ES-I3 (cell line): ENCODE results near the gene NOSTRIN.

Experiments used
- H3K36me3 ChIP-seq: 2 replicates; pipeline ENCODE4 v1.6.1; 2013; ENCODE audit warnings: mild to moderate bottlenecking, low read length, control low read depth, moderate library complexity; ENCODE audit not compliant: insufficient read depth
- H3K4me1 ChIP-seq: 2 replicates; pipeline ENCODE4 v1.6.1; 2013; ENCODE audit warnings: mild to moderate bottlenecking, control low read depth, low read length; ENCODE audit not compliant: insufficient read depth
- H3K9ac ChIP-seq: 2 replicates; pipeline ENCODE4 v1.6.1; 2013; ENCODE audit warnings: low read depth, mild to moderate bottlenecking, low read length, moderate library complexity
- H3K9me3 ChIP-seq: 2 replicates; pipeline ENCODE4 v1.6.1; 2013; ENCODE audit warnings: mild to moderate bottlenecking, low read length, moderate library complexity; ENCODE audit not compliant: control insufficient read depth, insufficient read depth

Gene NOSTRIN

GRCh38 chr2:168819050-168819715, 16.7 kb downstream of the NOSTRIN start:
- Histone ChIP-seq H3K36me3 (no peaks in the 10 kb centered on the region), H3K4me1 (no peaks in the 10 kb centered on the region), H3K9ac (no peak overlapping the region), H3K9me3 (no peaks in the 10 kb centered on the region)

- no peaks in the 10 kb centered on the region for H3K4me1 ChIP-seq
- H3K9ac ChIP-seq = no peak overlapping the region
- H3K9me3 ChIP-seq = no peaks in the 10 kb centered on the region
- H3K36me3 ChIP-seq = no peaks in the 10 kb centered on the region
These were observed 17.5 kb downstream of the NOSTRIN start for GRCh38 chr2:168819829-168820489.

GRCh38 chr2:168821577-168821976, 19.1 kb downstream of the NOSTRIN start:
- H3K4me1 ChIP-seq = no peaks in the 10 kb centered on the region
- H3K36me3 ChIP-seq = no peaks in the 10 kb centered on the region
- no peak overlapping the region for H3K9ac ChIP-seq
- H3K9me3 ChIP-seq = no peaks in the 10 kb centered on the region

- no peaks in the 10 kb centered on the region for H3K9me3 ChIP-seq
- no peaks in the 10 kb centered on the region for H3K36me3 ChIP-seq
- no peak overlapping the region for H3K9ac ChIP-seq
- no peaks in the 10 kb centered on the region for H3K4me1 ChIP-seq
These were observed 19.6 kb downstream of the NOSTRIN start for GRCh38 chr2:168821992-168822391.

GRCh38 chr2:168825126-168825525, 22.7 kb downstream of the NOSTRIN start:
- Histone ChIP-seq H3K4me1 (no peaks in the 10 kb centered on the region), H3K36me3 (no peaks in the 10 kb centered on the region), H3K9me3 (no peaks in the 10 kb centered on the region), H3K9ac (no peak overlapping the region)

- no peaks in the 10 kb centered on the region for H3K9me3 ChIP-seq
- no peaks in the 10 kb centered on the region for H3K4me1 ChIP-seq
- no peak overlapping the region for H3K9ac ChIP-seq
- no peaks in the 10 kb centered on the region for H3K36me3 ChIP-seq
These were observed 28.5 kb downstream of the NOSTRIN start for GRCh38 chr2:168830958-168831357.

GRCh38 chr2:168831662-168832061, 29.2 kb downstream of the NOSTRIN start:
- Histone ChIP-seq H3K4me1 (no peaks in the 10 kb centered on the region), H3K9me3 (no peaks in the 10 kb centered on the region), H3K9ac (no peak overlapping the region), H3K36me3 (no peaks in the 10 kb centered on the region)

- H3K9ac ChIP-seq = no peak overlapping the region
- no peaks in the 10 kb centered on the region for H3K9me3 ChIP-seq
- H3K36me3 ChIP-seq = no peaks in the 10 kb centered on the region
- H3K4me1 ChIP-seq = no peaks in the 10 kb centered on the region
These were observed 33.5 kb downstream of the NOSTRIN start for GRCh38 chr2:168835969-168836368.

- no peaks in the 10 kb centered on the region for H3K36me3 ChIP-seq
- no peaks in the 10 kb centered on the region for H3K4me1 ChIP-seq
- H3K9me3 ChIP-seq = no peaks in the 10 kb centered on the region
- no peak overlapping the region for H3K9ac ChIP-seq
These were observed 39.0 kb downstream of the NOSTRIN start for GRCh38 chr2:168841445-168841844.

- H3K9ac ChIP-seq = no peak overlapping the region
- no peaks in the 10 kb centered on the region for H3K4me1 ChIP-seq
- H3K36me3 ChIP-seq = no peaks in the 10 kb centered on the region
- H3K9me3 ChIP-seq = no peaks in the 10 kb centered on the region
These were observed 40.8 kb downstream of the NOSTRIN start for GRCh38 chr2:168843253-168843652.

- no peaks in the 10 kb centered on the region for H3K9me3 ChIP-seq
- H3K36me3 ChIP-seq = no peaks in the 10 kb centered on the region
- no peaks in the 10 kb centered on the region for H3K4me1 ChIP-seq
- H3K9ac ChIP-seq = no peak overlapping the region
These were observed 45.8 kb downstream of the NOSTRIN start for GRCh38 chr2:168848225-168848624.

- no peaks in the 10 kb centered on the region for H3K9me3 ChIP-seq
- no peaks in the 10 kb centered on the region for H3K4me1 ChIP-seq
- no peak overlapping the region for H3K9ac ChIP-seq
- no peaks in the 10 kb centered on the region for H3K36me3 ChIP-seq
These were observed 47.2 kb downstream of the NOSTRIN start for GRCh38 chr2:168849610-168850009.

GRCh38 chr2:168850846-168851245, 48.4 kb downstream of the NOSTRIN start:
- Histone ChIP-seq H3K9me3 (no peaks in the 10 kb centered on the region), H3K4me1 (no peaks in the 10 kb centered on the region), H3K9ac (no peak overlapping the region), H3K36me3 (no peaks in the 10 kb centered on the region)

- Histone ChIP-seq H3K9ac (no peak overlapping the region), H3K9me3 (no peaks in the 10 kb centered on the region), H3K4me1 (no peaks in the 10 kb centered on the region), H3K36me3 (no peaks in the 10 kb centered on the region)
These were observed 49.4 kb downstream of the NOSTRIN start for GRCh38 chr2:168851674-168852320.

GRCh38 chr2:168852481-168852880, 50.0 kb downstream of the NOSTRIN start:
- H3K9ac ChIP-seq = no peak overlapping the region
- H3K4me1 ChIP-seq = no peaks in the 10 kb centered on the region
- no peaks in the 10 kb centered on the region for H3K36me3 ChIP-seq
- H3K9me3 ChIP-seq = no peaks in the 10 kb centered on the region
